Measurements from ENCODE around the gene PKD2. TPM values are rescaled to one million over a fixed set of nuclear protein-coding genes. Genes with fewer than 3 reads are reported as not detected.

PKD2 gene
- polyA plus RNA-seq, 1 donor from 2014 or later, result 54.8 TPM

GRCh38 chr4:88005946-88006345 is 1.5 kb upstream of the PKD2 start:
- Histone ChIP-seq H3K36me3 (ENCODE audit: insufficient read depth, low read length) (no peaks in the 10 kb centered on the region), H3K4me3 (ENCODE audit: low read length) (no peak overlapping the region), H3K4me2 (ENCODE audit: low read length) (no peak overlapping the region), H3K27me3 (ENCODE audit: insufficient read depth, low read depth, low read length) (no peaks in the 10 kb centered on the region), H3K9ac (ENCODE audit: low read length) (no peak overlapping the region), H3K9me3 (ENCODE audit: low read length) (no peaks in the 10 kb centered on the region), H2AFZ (ENCODE audit: low read depth, low read length) (no peak overlapping the region), H3F3A (ENCODE audit: insufficient read depth, low read length, poor library complexity, severe bottlenecking) (no peaks in the 10 kb centered on the region), H4K20me1 (ENCODE audit: insufficient read depth) (no peaks in the 10 kb centered on the region), H3K9me2 (ENCODE audit: insufficient read depth, low read length) (no peaks in the 10 kb centered on the region), H3K27ac (ENCODE audit: low read length) (no peak overlapping the region), H3K79me2 (replicated peaks; ENCODE audit: insufficient read depth, low read length) (peaks cover 28% of the 10 kb centered on the region)
- TF ChIP-seq, protein P1, sequence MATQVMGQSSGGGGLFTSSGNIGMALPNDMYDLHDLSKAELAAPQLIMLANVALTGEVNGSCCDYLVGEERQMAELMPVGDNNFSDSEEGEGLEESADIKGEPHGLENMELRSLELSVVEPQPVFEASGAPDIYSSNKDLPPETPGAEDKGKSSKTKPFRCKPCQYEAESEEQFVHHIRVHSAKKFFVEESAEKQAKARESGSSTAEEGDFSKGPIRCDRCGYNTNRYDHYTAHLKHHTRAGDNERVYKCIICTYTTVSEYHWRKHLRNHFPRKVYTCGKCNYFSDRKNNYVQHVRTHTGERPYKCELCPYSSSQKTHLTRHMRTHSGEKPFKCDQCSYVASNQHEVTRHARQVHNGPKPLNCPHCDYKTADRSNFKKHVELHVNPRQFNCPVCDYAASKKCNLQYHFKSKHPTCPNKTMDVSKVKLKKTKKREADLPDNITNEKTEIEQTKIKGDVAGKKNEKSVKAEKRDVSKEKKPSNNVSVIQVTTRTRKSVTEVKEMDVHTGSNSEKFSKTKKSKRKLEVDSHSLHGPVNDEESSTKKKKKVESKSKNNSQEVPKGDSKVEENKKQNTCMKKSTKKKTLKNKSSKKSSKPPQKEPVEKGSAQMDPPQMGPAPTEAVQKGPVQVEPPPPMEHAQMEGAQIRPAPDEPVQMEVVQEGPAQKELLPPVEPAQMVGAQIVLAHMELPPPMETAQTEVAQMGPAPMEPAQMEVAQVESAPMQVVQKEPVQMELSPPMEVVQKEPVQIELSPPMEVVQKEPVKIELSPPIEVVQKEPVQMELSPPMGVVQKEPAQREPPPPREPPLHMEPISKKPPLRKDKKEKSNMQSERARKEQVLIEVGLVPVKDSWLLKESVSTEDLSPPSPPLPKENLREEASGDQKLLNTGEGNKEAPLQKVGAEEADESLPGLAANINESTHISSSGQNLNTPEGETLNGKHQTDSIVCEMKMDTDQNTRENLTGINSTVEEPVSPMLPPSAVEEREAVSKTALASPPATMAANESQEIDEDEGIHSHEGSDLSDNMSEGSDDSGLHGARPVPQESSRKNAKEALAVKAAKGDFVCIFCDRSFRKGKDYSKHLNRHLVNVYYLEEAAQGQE (IDR thresholded peaks at IDR 0.05; ENCODE audit: borderline replicate concordance), result no peak
- TF ChIP-seq EP300 (conservative IDR thresholded peaks at IDR 0.05; ENCODE audit: poor library complexity, severe bottlenecking), result no peak
- no peak for TF ChIP-seq POLR2AphosphoS5 (IDR thresholded peaks at IDR 0.05)
- no peak for TF ChIP-seq TAF1 (IDR thresholded peaks at IDR 0.05; ENCODE audit: low read depth)
- TF ChIP-seq SMC3 (conservative IDR thresholded peaks at IDR 0.05; ENCODE audit: poor library complexity), result no peak
- no peak for TF ChIP-seq EZH2 (IDR thresholded peaks at IDR 0.05; ENCODE audit: borderline replicate concordance, insufficient read depth, low read length, poor library complexity, severe bottlenecking)

- Histone ChIP-seq H3K79me2 (replicated peaks; ENCODE audit: insufficient read depth, low read length) (peaks cover 37% of the 10 kb centered on the region), H3K9me2 (ENCODE audit: insufficient read depth, low read length) (no peaks in the 10 kb centered on the region), H2AFZ (ENCODE audit: low read depth, low read length) (no peak overlapping the region), H3K9me3 (ENCODE audit: low read length) (no peaks in the 10 kb centered on the region), H3K36me3 (ENCODE audit: insufficient read depth, low read length) (no peaks in the 10 kb centered on the region), H3K4me2 (ENCODE audit: low read length) (peak overlapping the region; percentile 30), H3K9ac (ENCODE audit: low read length) (peak overlapping the region; percentile 91), H3K4me3 (ENCODE audit: low read length) (peak overlapping the region; percentile 70), H3K27me3 (ENCODE audit: insufficient read depth, low read depth, low read length) (no peaks in the 10 kb centered on the region), H4K20me1 (ENCODE audit: insufficient read depth) (no peaks in the 10 kb centered on the region), H3K27ac (ENCODE audit: low read length) (peak overlapping the region; percentile 48), H3F3A (ENCODE audit: insufficient read depth, low read length, poor library complexity, severe bottlenecking) (no peaks in the 10 kb centered on the region)
- TF ChIP-seq RAD21 (conservative IDR thresholded peaks at IDR 0.05), result no peak
- TF ChIP-seq TAF1 (IDR thresholded peaks at IDR 0.05; ENCODE audit: low read depth), result no peak
- TF ChIP-seq, protein P1 (IDR thresholded peaks at IDR 0.05; ENCODE audit: borderline replicate concordance), result no peak
- TF ChIP-seq, protein P2, sequence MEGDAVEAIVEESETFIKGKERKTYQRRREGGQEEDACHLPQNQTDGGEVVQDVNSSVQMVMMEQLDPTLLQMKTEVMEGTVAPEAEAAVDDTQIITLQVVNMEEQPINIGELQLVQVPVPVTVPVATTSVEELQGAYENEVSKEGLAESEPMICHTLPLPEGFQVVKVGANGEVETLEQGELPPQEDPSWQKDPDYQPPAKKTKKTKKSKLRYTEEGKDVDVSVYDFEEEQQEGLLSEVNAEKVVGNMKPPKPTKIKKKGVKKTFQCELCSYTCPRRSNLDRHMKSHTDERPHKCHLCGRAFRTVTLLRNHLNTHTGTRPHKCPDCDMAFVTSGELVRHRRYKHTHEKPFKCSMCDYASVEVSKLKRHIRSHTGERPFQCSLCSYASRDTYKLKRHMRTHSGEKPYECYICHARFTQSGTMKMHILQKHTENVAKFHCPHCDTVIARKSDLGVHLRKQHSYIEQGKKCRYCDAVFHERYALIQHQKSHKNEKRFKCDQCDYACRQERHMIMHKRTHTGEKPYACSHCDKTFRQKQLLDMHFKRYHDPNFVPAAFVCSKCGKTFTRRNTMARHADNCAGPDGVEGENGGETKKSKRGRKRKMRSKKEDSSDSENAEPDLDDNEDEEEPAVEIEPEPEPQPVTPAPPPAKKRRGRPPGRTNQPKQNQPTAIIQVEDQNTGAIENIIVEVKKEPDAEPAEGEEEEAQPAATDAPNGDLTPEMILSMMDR (IDR thresholded peaks at IDR 0.05; ENCODE audit: poor library complexity, severe bottlenecking), result no peak
- no peak for TF ChIP-seq EZH2 (IDR thresholded peaks at IDR 0.05; ENCODE audit: borderline replicate concordance, insufficient read depth, low read length, poor library complexity, severe bottlenecking)
- TF ChIP-seq EP300 (conservative IDR thresholded peaks at IDR 0.05; ENCODE audit: poor library complexity, severe bottlenecking), result no peak
- no peak for TF ChIP-seq MXI1 (conservative IDR thresholded peaks at IDR 0.05; ENCODE audit: poor library complexity, severe bottlenecking)
- TF ChIP-seq SMC3 (conservative IDR thresholded peaks at IDR 0.05; ENCODE audit: poor library complexity), result no peak
- TF ChIP-seq POLR2AphosphoS5 (IDR thresholded peaks at IDR 0.05), result no peak
Measured at GRCh38 chr4:88006956-88007303, 505 bp upstream of the PKD2 start.

Data from neural cell (in vitro differentiated cells).